K562 (cell line): ENCODE data around the gene POLR3C. TPM values are rescaled to one million over a fixed set of nuclear protein-coding genes. Genes with fewer than 3 reads are reported as not detected.

Experiments used
- ATAC-seq: fragments of 200-7000 bp; cut with Tn5 transposase; 3 replicates; pipeline ENCODE4 v1.9.1; 2020; ENCODE audit warnings: moderate library complexity
- BruUV-seq: library from RNA; stranded (reverse); fragments of 400-500 nt; replicated peaks from 2 replicates; lab custom pipeline; 2021; lab: Mats Ljungman, UMichigan
- CTCF ChIA-PET: fragments of 300-600 bp; formaldehyde crosslinking; extraction: SDS; loops from one replicate; lab custom pipeline; 2021; ENCODE audit warnings: low intra/inter-chr PET ratio; lab: Yijun Ruan, JAX
- POLR2A ChIA-PET: fragments of 300-600, 350-650 bp; sonication (Branson Sonifier 250); formaldehyde crosslinking; extraction: SDS; loops from one replicate; lab custom pipeline; 2021; ENCODE audit warnings: antibody characterized with exemption, inconsistent platforms; lab: Yijun Ruan, JAX
- DNase-seq, 4 experiments: peaks; one replicate each; pipeline versions ENCODE4 v3.0.0 to v3.0.0-alpha.2; 2011 to 2018; ENCODE audit warnings: low spot score in 3 of 4, mixed read lengths in 3 of 4; ENCODE audit errors: extremely low read depth in 1 of 4
- FAIRE-seq: peaks from 2 replicates; lab custom pipeline; 2011; peaks lifted over from hg19 to GRCh38; lab: Jason Lieb, UNC
- H2AFZ ChIP-seq: 2 replicates; pipeline ENCODE4 v1.6.0; 2011; ENCODE audit warnings: low read depth, low read length, control low read depth, inconsistent platforms
- H3K27ac ChIP-seq: fragments of 200-600 bp; 3 replicates; pipeline ENCODE4 v1.8.0; 2011; ENCODE audit warnings: low read depth, mild to moderate bottlenecking, control low read depth, inconsistent platforms, low read length, moderate library complexity, mixed read lengths; ENCODE audit errors: extremely low read depth
- H3K27me3 ChIP-seq, 2 experiments: fragments of 300-600 bp in 1 of 2; 2 replicates in 1 of 2; 3 replicates in 1 of 2; pipeline versions ENCODE4 v1.6.0 to v1.8.0; 2011; ENCODE audit warnings: inconsistent platforms in 2 of 2, low read length in 2 of 2, mild to moderate bottlenecking in 1 of 2, mixed read lengths in 1 of 2, moderate library complexity in 1 of 2; ENCODE audit not compliant: control insufficient read depth in 2 of 2, insufficient read depth in 2 of 2
- H3K36me3 ChIP-seq: fragments of 300-600 bp; 3 replicates; pipeline ENCODE4 v1.8.0; 2011; ENCODE audit warnings: mild to moderate bottlenecking, low read length, inconsistent platforms; ENCODE audit not compliant: control insufficient read depth, insufficient read depth
- H3K4me1 ChIP-seq, 2 experiments: fragments of 200-600 bp in 1 of 2; replicated peaks in 1 of 2; 2 replicates in 1 of 2; 3 replicates in 1 of 2; pipeline versions ENCODE4 v1.5.1 to v1.8.0; 2011; ENCODE audit warnings: inconsistent platforms in 2 of 2, low read length in 2 of 2, mild to moderate bottlenecking in 1 of 2, mixed read lengths in 1 of 2, moderate library complexity in 1 of 2; ENCODE audit not compliant: control insufficient read depth in 2 of 2, insufficient read depth in 2 of 2
- H3K4me2 ChIP-seq: 2 replicates; pipeline ENCODE4 v1.6.1; 2011; ENCODE audit warnings: low read length, control low read depth, inconsistent platforms, mixed read lengths; ENCODE audit not compliant: insufficient read depth
- H3K4me3 ChIP-seq: fragments of 200-600 bp; sonication (generic), shearing (Covaris generic); 2 replicates; pipeline ENCODE4 v1.5.1; 2016; ENCODE audit warnings: control low read depth, inconsistent platforms
- H3K79me2 ChIP-seq: fragments of 200-600 bp; 3 replicates; pipeline ENCODE4 v1.8.0; 2011; ENCODE audit warnings: low read length, inconsistent platforms; ENCODE audit not compliant: control insufficient read depth, insufficient read depth
- H3K9ac ChIP-seq, 2 experiments: 2 replicates each; pipeline versions ENCODE4 v1.6.0 to v1.6.1; 2011; ENCODE audit warnings: low read depth in 2 of 2, low read length in 2 of 2, control low read depth in 1 of 2, inconsistent platforms in 1 of 2, mild to moderate bottlenecking in 1 of 2, mixed read lengths in 1 of 2; ENCODE audit not compliant: insufficient read depth in 1 of 2
- H3K9me1 ChIP-seq: one replicate; pipeline ENCODE4 v1.6.0; 2011; ENCODE audit warnings: inconsistent platforms, mild to moderate bottlenecking, low read length, moderate library complexity; ENCODE audit not compliant: control insufficient read depth, insufficient read depth
- H3K9me3 ChIP-seq: replicated peaks from 2 replicates; pipeline ENCODE4 v1.5.1; 2011; ENCODE audit warnings: low read depth, low read length, inconsistent platforms; ENCODE audit not compliant: control insufficient read depth, insufficient read depth
- H4K20me1 ChIP-seq: replicated peaks from 2 replicates; pipeline ENCODE4 v1.6.1; 2011; ENCODE audit warnings: low read length, inconsistent platforms, mixed read lengths; ENCODE audit not compliant: control insufficient read depth, insufficient read depth
- CHD4 ChIP-seq: fragments of 200-600 bp; sonication (generic); IDR thresholded peaks from 3 replicates; pipeline ENCODE4 v1.6.1; 2012; ENCODE audit warnings: low read depth, mild to moderate bottlenecking, mixed read lengths, low read length, inconsistent platforms; ENCODE audit not compliant: insufficient read depth, insufficient replicate concordance, poor library complexity, severe bottlenecking
- GATAD2B ChIP-seq: fragments of 450-650 bp; IDR thresholded peaks from 2 replicates; pipeline ENCODE4 v1.6.1; 2017; ENCODE audit warnings: mild to moderate bottlenecking, borderline replicate concordance
- MAZ ChIP-seq, 2 experiments: fragments of 450-650 bp in 1 of 2; sonication (generic) in 1 of 2; formaldehyde crosslinking; IDR thresholded peaks in 1 of 2; conservative IDR thresholded peaks in 1 of 2; 2 replicates each; pipeline versions ENCODE4 v1.4.0 to v1.5.0; 2020; ENCODE audit warnings: mild to moderate bottlenecking in 1 of 2, missing genetic modification reagents in 1 of 2
- PTBP1 ChIP-seq: fragments of 200-400 bp; formaldehyde crosslinking; IDR thresholded peaks from 2 replicates; pipeline ENCODE4 v1.6.1; 2017; ENCODE audit warnings: low read depth, low read length
- SAP30 ChIP-seq: fragments of 200-600 bp; sonication (generic); IDR thresholded peaks from 2 replicates; pipeline ENCODE4 v1.6.1; 2012; ENCODE audit warnings: borderline replicate concordance, low read depth, mild to moderate bottlenecking, moderate library complexity, low read length, control low read depth, inconsistent platforms; ENCODE audit not compliant: insufficient read depth, poor library complexity, severe bottlenecking
- WGBS: fragments of 100-300 bp; shearing (Covaris generic); methylation state at CpG from one replicate; pipeline ENCODE4 v1.1.6; 2016; ENCODE audit warnings: low coverage, mixed read lengths; ENCODE audit not compliant: insufficient coverage; ENCODE audit errors: missing lambda C conversion rate; 5-methylcytosine and 5-hydroxymethylcytosine counted together
- in situ Hi-C: fragments of 300-500 bp; cut with MboI; formaldehyde crosslinking; loops from 4 replicates; pipeline ENCODE4 v1.15.0; 2018; ENCODE audit warnings: inconsistent platforms, mixed read lengths
- intact Hi-C: fragments of 100-400 bp; cut with micrococcal nuclease; formaldehyde crosslinking; loops from 2 replicates; pipeline ENCODE4 v1.14.2; 2022
- polyA plus RNA-seq, 8 experiments: library from polyadenylated mRNA; depleted of rRNA in 4 of 8; stranded (reverse) in 5 of 8; unstranded in 3 of 8; fragments of >200 nt; fragmentation: Nextera tagmentation in 2 of 8; fragmentation: Illumina TruSeq in 1 of 8; extraction: Ambion mirVana in 2 of 8; extraction: Trizol in 1 of 8; gene quantifications; 2 replicates each; pipeline versions ENCODE4 v1.2.1 to v1.2.3, GENCODE V29; 2011 to 2014; ENCODE audit warnings: inconsistent platforms in 1 of 8, missing spikeins in 1 of 8
- total RNA-seq, 7 experiments: library from RNA; depleted of rRNA in 6 of 7; stranded (reverse); fragments of >200 nt in 6 of 7; fragmentation: Illumina TruSeq in 2 of 7; extraction: Trizol in 2 of 7; gene quantifications; 2 replicates each; pipeline versions ENCODE4 v1.2.1 to v1.2.3, GENCODE V29; 2011 to 2021; ENCODE audit warnings: low replicate concordance in 1 of 7
- TF ChIP-seq, protein P1 (sequence below): fragments of 450-650 bp; formaldehyde crosslinking; IDR thresholded peaks from 2 replicates; pipeline ENCODE4 v1.4.0; 2020; ENCODE audit warnings: mild to moderate bottlenecking, moderate library complexity
- TF ChIP-seq, protein P2 (sequence below), 3 experiments: IDR thresholded peaks in 2 of 3; conservative IDR thresholded peaks in 1 of 3; 2 replicates each; pipeline ENCODE4 v1.5.1; 2011 to 2012; ENCODE audit warnings: low read length in 3 of 3, mild to moderate bottlenecking in 3 of 3, control low read depth in 2 of 3, improper control_type of control experiment in 1 of 3, inconsistent platforms in 1 of 3, low read depth in 1 of 3, mixed read lengths in 1 of 3, moderate library complexity in 1 of 3; ENCODE audit not compliant: insufficient read depth in 2 of 3
- TF ChIP-seq, protein P3 (sequence below): fragments of 250-450 bp; sonication (Bioruptor Pico); IDR thresholded peaks from 2 replicates; pipeline ENCODE4 v1.4.0; 2020; ENCODE audit warnings: mild to moderate bottlenecking, moderate library complexity, borderline replicate concordance
- TF ChIP-seq, protein P4 (sequence below): fragments of 450-650 bp; IDR thresholded peaks from 2 replicates; pipeline ENCODE4 v1.7.1; 2018; ENCODE audit warnings: mild to moderate bottlenecking, low read depth; ENCODE audit not compliant: partially characterized antibody

Gene POLR3C
- total and polyA plus RNA-seq, 9 of the 15 experiments (the other 6 are each of a cell fraction or from before 2014, with no cell fraction given) = 19.7 to 64.1 (median 45.2) TPM

DNA sequence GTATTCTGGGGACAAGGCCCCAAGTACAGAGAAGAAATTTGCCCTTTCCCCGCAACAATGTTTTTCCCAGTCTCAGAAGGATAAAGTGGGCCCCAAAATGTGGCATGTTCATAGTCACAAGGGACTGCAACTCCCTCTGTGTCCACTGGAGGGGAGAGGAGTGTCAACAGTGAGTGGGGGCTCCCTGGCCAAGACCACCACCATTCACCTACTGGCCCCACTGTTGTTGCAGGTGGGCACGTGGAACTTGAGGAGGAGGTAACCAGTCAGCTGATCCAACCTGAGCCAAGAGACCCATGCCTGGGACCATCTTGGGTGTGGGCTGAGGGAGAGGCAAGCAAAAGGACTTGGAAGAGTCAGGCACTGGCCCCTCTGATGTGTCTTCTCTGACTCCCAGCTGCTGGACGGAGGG lies 22.2 kb downstream of the POLR3C start (continued):
- TF ChIP-seq, protein P1, sequence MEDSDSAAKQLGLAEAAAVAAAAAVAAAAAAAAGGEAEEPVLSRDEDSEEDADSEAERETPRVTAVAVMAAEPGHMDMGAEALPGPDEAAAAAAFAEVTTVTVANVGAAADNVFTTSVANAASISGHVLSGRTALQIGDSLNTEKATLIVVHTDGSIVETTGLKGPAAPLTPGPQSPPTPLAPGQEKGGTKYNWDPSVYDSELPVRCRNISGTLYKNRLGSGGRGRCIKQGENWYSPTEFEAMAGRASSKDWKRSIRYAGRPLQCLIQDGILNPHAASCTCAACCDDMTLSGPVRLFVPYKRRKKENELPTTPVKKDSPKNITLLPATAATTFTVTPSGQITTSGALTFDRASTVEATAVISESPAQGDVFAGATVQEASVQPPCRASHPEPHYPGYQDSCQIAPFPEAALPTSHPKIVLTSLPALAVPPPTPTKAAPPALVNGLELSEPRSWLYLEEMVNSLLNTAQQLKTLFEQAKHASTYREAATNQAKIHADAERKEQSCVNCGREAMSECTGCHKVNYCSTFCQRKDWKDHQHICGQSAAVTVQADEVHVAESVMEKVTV = peak; percentile 8; the same call in 1 of the 2 replicates
- TF ChIP-seq, protein P2, sequence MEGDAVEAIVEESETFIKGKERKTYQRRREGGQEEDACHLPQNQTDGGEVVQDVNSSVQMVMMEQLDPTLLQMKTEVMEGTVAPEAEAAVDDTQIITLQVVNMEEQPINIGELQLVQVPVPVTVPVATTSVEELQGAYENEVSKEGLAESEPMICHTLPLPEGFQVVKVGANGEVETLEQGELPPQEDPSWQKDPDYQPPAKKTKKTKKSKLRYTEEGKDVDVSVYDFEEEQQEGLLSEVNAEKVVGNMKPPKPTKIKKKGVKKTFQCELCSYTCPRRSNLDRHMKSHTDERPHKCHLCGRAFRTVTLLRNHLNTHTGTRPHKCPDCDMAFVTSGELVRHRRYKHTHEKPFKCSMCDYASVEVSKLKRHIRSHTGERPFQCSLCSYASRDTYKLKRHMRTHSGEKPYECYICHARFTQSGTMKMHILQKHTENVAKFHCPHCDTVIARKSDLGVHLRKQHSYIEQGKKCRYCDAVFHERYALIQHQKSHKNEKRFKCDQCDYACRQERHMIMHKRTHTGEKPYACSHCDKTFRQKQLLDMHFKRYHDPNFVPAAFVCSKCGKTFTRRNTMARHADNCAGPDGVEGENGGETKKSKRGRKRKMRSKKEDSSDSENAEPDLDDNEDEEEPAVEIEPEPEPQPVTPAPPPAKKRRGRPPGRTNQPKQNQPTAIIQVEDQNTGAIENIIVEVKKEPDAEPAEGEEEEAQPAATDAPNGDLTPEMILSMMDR (IDR thresholded peaks at IDR 0.05 in 2 of 3, conservative IDR thresholded peaks at IDR 0.05 in 1 of 3; ENCODE audit: insufficient read depth in 2 of 3, low read depth in 1 of 3, low read length in 3 of 3) = peak; percentile 65 to 92 (median 76)
- TF ChIP-seq, all 486 proteins: peak for 19

DNA sequence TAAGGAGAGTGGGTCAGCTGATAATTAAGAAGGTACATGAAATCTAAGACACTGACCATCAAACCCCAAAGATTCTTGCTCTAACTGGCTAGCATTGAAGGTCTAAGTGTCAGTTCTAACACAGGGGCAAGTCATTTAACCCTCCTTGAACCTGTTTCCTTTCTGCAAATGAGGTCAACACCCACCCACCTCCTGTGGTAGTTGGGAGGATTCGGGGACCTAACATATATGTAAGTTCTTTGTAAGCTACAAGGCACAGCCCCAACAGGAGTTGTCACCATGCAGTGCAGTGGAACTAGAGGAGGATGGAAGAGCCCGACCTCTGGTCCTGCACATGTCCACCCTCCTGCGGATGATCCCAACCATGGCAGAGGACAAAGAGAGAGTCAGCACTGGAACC lies 23.8 kb downstream of the POLR3C start:
- no peaks in the 10 kb centered on the region for H3K9me1 ChIP-seq
- TF ChIP-seq SAP30 = no peak
- no peak for TF ChIP-seq GATAD2B
- no peak for TF ChIP-seq CHD4
- TF ChIP-seq, protein P3, sequence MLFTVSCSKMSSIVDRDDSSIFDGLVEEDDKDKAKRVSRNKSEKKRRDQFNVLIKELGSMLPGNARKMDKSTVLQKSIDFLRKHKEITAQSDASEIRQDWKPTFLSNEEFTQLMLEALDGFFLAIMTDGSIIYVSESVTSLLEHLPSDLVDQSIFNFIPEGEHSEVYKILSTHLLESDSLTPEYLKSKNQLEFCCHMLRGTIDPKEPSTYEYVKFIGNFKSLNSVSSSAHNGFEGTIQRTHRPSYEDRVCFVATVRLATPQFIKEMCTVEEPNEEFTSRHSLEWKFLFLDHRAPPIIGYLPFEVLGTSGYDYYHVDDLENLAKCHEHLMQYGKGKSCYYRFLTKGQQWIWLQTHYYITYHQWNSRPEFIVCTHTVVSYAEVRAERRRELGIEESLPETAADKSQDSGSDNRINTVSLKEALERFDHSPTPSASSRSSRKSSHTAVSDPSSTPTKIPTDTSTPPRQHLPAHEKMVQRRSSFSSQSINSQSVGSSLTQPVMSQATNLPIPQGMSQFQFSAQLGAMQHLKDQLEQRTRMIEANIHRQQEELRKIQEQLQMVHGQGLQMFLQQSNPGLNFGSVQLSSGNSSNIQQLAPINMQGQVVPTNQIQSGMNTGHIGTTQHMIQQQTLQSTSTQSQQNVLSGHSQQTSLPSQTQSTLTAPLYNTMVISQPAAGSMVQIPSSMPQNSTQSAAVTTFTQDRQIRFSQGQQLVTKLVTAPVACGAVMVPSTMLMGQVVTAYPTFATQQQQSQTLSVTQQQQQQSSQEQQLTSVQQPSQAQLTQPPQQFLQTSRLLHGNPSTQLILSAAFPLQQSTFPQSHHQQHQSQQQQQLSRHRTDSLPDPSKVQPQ (CRISPR knock-in tag) = no peak
- TF ChIP-seq MAZ (CRISPR knock-in tag; conservative IDR thresholded peaks at IDR 0.05 in 1 of 2, IDR thresholded peaks at IDR 0.05 in 1 of 2) = no peak
- TF ChIP-seq, protein P4, sequence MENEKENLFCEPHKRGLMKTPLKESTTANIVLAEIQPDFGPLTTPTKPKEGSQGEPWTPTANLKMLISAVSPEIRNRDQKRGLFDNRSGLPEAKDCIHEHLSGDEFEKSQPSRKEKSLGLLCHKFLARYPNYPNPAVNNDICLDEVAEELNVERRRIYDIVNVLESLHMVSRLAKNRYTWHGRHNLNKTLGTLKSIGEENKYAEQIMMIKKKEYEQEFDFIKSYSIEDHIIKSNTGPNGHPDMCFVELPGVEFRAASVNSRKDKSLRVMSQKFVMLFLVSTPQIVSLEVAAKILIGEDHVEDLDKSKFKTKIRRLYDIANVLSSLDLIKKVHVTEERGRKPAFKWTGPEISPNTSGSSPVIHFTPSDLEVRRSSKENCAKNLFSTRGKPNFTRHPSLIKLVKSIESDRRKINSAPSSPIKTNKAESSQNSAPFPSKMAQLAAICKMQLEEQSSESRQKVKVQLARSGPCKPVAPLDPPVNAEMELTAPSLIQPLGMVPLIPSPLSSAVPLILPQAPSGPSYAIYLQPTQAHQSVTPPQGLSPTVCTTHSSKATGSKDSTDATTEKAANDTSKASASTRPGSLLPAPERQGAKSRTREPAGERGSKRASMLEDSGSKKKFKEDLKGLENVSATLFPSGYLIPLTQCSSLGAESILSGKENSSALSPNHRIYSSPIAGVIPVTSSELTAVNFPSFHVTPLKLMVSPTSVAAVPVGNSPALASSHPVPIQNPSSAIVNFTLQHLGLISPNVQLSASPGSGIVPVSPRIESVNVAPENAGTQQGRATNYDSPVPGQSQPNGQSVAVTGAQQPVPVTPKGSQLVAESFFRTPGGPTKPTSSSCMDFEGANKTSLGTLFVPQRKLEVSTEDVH = no peak
- no peak for TF ChIP-seq PTBP1
- ATAC-seq (no peak), DNase-seq (no peak), FAIRE-seq (no peak)
- H3K9ac ChIP-seq = no peak overlapping the region
- BruUV-seq = no TSS peak
- no peaks in the 10 kb centered on the region for H4K20me1 ChIP-seq
- ChIA-PET CTCF (no interaction called here), POLR2A (interaction anchor here (0.9 to 2.5 kb wide), 4 partner anchors 11 to 204 kb away, joined by 3 to 13 read pairs (median 4); partner anchors contain the start of genes LIX1L and PIAS3)
- WGBS = 67% methylated on average over 3 of the region's 3 CpGs
- intact Hi-C loops (loop anchor here (5.0 kb wide), 1 partner anchor 64 kb away; the partner anchor contains the start of gene ITGA10), in situ Hi-C loops (loop anchor here (5.0 kb wide), 1 partner anchor 164 kb away; no protein-coding TSS in a partner anchor)
- no peak overlapping the region for H3K4me2 ChIP-seq
- H2AFZ ChIP-seq = no peak overlapping the region
- no peak overlapping the region for H3K4me3 ChIP-seq
- H3K9me3 ChIP-seq = no peaks in the 10 kb centered on the region
- no peak overlapping the region for H3K27ac ChIP-seq
- H3K79me2 ChIP-seq = no peaks in the 10 kb centered on the region
- no peaks in the 10 kb centered on the region for H3K27me3 ChIP-seq
- H3K36me3 ChIP-seq = peaks cover 44% of the 10 kb centered on the region
- peaks cover 7 to 20% of the 10 kb centered on the region in 2 experiments; a peak in 4 of 5 replicates for H3K4me1 ChIP-seq
